AG08395 (cell line): ENCODE results near the gene STIM1.

ENCODE experiments used
- DNase-seq: peaks from one replicate; pipeline ENCODE4 v3.0.0; 2012; ENCODE audit warnings: mixed read lengths, low spot score

Gene STIM1

DNA sequence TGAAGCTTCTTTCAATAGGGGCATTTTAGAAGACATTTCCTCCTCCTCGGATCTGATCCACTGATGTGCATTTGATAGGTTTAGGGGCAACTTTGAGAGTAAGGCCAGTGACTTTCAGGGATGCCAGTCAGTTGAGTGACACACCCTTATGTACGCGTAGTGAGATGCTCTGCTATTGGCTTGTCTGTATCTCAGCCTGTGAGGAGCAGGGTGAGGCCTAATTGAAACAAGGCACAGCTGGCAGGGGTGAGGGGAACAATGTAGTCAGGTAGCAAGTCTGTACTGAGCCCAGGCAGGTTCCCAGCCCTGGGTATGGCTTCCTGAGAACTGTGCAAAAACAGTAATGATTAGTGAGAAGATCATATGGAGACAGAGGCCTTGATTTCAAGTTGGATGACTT is 61.5 kb downstream of the STIM1 start:
- no peak for DNase-seq

DNA sequence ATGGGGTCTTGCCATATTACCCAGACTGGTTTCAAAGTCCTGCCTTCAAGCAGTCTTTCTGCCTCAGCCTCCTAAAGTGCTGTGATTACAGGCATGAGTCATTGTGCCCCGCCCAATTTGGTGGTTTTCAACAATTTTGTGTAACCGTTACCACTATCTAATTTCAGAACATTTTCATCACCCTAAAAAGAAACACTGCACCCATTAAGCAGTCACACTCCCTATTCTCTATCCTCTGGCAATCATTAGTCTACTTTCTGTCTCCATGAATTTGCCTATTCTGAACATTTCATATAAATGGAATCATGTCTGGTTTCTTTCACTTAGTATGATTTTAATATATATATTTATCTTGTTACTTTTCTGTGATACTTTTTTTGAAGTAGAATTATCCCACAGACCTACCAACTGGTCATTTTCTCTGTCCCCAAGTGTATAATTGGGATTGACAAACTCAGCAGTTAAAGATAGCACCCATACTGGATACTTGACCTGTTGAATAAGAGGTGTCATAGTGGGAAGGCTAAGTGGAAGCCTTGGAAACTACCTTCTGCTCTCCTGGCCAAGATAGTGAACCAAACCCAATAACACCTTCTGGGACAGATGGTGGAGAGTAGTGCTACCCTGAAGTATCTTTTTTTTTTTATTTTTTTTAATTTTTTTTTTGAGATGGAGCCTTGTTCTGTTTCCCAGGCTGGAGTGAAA is 64.8 kb downstream of the STIM1 start:
- DNase-seq, result peak; percentile 38

DNA sequence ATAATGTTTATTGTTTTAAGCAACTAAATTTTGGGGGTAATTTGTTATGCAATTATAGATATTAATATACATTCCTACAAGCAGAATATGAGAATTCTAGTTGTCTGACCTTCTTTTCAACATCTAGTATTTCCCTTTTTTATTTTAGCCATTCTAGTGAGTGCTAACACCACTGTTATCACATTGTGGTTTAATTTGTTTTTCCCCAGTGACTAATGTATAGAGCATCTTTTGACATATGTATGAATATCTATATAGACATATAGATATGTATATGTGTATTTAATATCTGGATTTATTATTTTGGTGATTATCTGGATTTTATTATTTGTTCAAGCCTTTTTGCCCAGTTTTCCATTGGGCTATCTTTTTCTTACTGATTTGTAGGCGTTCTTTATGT is 66.6 kb downstream of the STIM1 start:
- no peak for DNase-seq

DNA sequence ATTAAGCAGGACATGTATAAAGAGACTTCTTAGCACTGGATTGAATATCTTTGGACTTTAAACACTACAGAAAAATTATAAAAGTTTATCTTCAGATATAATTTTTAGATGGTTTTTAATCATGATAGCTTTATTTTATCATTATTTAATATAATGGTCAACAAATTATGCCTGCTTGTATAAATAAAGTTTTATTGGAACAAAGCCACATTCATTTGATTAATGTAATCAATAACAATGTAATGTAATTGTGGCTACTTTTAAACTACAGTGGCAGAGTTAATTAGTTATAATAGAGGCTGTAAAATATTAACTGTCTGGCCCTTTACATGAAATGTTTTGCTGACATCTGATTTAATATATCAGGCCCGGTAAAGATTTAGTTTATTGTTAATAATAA is 70.0 kb downstream of the STIM1 start:
- no peak for DNase-seq

DNA sequence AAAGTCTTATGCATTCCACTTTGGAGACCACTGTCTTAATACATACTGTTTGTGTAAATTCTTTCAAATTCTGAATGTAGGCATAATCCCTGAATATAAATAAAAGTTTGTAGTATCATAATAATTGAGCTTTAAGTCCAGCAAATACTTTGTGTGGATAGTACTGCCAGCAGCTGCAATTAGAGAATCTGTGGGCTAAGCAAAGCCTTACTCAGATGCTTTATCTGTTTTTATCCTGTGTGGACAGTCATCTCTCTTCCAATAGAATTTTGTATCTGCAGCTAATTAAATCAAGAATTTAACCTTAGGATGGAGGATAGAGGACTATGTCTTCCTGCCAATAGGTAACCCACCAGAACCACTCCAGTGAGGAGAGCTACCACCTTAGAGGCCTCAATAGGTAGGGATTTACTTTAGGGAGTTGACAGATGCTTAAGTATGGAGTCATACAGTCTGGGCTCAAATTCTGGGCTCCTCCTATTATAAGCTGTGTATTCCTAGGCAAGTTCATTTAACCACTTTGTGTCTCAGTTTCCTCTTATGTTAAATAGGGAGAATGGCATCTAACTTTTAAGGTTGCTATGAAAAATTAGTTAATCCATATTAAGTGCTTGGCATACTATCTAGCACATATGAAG is 71.1 kb downstream of the STIM1 start:
- no peak for DNase-seq

DNA sequence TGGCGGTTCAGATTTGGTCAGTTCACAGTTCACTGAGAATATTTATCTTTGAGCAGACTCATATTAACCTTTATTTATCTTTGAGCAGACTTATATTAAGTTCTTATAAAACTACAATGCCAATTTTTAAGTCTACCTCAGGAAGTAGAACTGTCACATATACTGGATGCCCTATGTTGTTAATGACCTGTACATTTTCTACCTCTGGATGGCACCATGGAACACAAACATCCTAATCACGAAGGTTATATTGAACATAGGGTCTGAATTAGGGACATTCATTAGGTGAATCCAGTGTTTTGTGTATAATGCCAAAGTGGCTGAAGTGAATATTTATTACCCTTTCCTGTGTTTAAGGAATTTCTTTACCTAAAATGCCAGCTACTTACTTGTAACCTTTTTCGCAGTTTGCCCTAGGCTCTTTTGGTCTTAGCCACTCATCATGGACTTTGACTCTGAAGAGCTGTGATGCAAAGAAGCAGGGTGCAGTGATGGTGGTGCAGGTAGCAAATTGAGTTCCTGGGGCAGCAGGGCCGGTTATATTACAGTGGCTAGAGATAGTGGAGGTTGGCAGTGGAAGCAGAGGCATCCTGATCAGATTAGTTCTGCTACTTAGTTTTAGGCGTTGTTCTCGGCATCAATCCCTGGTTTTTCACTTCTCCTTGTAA is 71.8 kb downstream of the STIM1 start:
- no peak for DNase-seq

DNA sequence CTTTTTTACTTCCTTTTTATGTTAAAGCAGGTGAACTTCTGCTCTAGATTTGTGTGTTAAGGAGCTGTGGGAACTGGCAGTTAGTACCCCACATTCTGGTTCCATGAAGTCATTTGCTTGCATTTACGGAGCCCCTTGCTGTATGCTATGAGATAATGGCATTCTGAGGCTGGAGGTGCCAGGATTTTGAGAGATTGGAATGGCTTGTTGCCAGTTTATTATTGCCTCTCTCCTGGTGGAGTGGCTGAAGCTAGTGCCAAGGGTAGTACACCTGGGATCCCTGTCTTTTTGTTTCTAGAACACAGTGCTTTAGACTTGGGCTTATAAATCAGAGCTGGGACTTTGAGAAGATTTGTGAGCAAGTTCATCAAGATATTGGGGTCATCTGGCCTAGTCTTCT is 73.8 kb downstream of the STIM1 start:
- no peak for DNase-seq

DNA sequence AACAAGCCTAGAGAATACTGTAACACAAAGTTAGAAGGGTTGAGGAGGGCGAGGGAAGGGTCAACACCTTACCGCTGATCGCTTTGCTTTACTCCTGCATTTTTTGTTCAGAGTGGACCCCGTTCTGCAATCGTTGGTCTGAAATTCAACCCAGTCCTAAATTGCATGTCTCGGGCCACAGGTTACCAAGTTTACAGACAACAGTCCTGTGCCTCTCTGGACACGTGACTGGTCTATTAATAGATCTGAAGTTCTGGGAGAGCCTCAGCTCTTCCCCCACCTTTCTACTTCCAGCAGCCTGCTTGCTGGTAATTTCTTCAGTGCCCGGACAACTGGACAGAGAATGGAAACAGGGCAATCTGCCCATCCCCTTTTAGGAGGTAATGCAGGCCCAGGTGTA is 74.2 kb downstream of the STIM1 start:
- no peak for DNase-seq

DNA sequence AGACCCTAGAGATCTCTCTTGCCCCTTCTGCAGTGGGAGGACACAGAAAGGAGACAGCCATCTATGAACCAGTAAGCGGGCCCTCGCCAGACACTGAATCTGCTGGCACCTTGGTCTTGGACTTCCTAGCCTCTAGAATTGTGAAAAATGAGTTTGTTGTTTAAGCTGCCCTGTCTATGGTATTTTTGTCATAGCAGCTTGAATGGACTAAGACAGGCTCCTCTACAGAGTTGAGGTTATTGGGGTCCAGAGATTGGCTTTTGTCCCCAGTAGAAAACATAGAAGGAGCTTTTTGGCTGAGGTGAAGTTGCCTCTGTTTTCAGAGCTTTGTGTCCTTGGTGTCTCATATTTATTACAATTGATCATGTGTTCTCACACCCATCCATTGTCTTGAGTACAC is 77.2 kb downstream of the STIM1 start:
- no peak for DNase-seq

DNA sequence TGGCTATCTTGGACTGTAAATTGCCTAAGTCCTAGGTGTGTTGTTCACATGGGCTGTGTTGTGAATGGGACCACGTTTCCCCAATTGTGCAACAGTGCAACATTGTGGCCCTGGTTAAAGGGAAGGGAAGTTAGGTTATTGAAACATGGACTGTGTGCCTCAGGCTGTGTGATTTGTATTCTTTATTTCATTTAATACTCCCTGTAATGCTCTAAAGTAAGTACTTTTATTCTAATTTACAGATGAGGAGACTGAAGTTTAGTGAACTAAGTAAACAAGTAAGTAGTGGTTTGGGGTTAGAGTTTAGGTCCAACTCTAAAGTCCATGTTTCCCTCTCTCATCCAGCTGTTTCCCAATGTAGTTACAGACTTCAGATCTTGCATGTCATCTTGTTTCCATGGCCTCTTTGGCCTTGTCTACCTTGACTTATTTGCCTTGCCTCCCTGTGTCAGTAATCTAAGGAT is 77.7 kb downstream of the STIM1 start:
- DNase-seq, result no peak

DNA sequence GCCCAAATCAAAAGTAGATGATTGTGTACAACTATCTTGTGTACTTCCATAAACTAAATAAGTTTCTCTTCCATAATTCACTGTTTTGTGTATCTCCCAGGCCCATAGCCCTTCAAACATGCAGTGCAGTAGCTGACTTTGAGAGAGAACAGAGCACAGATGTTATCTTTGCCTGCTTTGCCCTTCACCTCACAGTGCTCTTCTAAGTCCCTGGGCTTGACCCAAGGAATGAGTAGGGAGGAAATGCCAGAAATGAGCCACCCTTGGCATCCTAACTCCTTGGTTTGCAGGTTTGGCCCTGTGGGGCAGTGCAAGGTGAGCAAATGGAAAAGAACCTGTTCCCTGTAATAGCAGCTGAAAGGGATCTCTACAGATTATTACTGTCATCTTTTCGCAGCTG is 79.2 kb downstream of the STIM1 start:
- no peak for DNase-seq

DNA sequence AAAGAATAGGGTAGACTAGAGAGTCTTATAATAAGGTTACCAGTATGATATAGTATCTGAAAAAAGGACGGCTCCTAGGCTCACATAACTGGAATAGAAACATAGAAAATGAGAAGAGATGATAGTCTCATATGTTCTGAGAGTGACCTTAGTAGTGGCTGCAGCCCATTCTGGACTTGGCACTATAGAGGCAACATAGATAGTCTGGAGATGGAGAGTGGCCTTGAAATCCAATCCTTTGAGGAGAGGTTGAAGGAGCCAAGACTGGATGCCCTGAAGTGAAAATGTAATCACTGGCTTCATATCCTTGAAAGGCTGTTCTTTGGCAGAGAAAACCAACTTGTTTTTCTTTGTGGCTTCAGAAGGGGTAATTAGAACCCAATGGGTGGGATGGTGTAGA is 81.1 kb downstream of the STIM1 start:
- DNase-seq, result no peak

DNA sequence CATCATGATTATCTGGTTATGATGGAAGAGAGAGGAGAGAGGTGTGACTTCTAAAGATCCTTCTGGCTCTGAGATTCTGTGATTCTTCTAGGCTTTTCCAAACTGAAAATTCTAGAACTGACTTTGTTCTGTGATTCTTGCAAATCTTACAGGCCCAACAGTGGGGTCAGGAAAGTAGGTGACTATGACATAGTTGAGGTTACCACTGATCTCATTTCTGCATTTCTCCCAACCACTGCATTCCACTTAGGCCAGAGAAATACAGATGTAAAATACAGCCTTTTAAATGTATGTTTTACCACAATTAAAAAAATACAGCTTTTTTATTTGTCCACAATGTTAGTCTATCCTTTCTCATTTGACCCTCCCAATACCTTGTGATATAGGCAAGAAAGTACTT is 83.7 kb downstream of the STIM1 start:
- peak; percentile 70 for DNase-seq

DNA sequence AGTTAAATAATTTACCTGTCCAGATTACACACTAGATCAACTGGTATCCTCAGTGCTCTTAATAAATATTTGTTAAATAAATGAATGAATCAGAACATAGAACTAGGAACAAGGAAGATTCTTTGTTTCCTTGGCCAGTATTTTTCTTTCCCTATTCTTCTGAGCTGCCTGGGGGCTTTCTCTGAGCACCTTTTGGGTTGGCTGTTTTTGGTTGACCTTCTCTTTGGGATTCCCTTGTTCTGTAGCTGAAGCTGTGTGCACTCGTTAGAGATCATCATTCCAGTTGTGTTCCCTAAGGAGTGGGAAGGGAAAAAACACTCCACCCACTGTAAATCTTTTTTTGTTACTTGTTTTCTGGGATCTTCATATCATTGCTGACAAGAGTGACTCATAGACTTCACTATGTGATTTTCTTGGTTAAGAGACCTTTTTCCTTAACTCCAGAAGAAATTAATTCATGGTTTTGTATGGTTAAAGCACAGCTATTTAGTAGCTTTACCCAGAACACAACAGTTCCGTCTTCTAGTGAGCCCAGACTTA is 84.3 kb downstream of the STIM1 start:
- peak; percentile 58 for DNase-seq

DNA sequence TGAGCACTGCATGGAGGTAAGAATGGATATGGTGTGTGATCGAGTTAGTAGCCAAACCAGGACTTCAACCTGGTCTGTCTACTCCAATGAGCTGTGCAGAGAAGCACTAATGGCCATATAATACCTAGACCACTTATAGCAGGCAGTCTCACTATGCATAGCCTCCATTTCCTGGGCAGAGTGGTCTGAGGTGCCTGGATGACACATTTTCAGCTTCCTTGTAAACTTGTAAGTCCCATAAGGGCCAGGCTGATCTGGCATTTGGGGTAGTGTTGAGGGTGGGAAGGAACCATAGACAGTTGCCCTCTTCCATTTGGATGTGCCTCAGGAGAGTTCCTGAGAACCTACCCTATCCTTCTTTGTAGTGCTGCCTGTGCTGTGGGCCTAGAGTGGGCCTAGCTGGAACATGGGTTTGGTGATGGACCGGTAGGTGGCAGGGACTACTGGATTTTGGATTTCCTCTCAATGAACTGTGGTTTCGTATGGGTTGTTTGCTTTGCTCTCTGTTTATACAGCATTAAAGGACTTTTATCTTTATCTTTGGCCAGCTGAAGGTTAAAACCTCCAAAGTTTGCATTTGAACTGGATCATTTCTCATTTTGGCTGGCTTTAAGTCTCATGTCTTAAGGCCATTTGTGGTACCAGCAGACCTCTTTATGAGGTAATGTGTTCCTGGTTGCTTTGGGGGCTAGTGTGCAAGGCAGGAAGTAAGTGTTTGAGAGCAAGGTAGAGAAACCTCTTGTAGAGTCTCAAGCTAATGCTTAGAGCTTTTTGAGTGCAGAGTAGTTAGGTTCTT is 86.9 kb downstream of the STIM1 start:
- DNase-seq, result no peak

DNA sequence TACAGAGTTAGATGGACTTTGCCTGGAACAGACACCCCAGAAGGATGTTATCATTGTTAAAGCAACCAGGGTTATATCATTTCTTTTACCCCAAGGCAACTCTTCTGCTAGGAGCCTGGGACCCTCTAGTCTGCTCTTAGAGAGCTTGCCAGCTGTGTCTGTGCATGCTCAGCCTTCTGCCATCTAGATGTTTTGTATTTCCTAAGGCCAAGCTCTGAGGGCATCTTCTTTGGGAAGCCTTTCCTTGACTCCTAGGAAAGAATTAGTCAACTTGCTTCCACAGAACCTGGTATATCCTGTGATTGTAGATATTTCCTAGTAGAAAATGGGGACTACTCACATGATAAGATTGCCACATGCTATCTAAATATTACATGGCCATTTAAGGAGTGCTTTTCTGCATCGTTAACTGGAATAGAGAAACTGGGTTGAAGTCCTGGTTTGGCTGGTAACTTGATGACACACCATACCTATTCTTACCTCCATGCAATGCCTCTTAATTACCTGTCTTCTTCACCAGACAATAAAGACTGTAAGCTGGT is 87.6 kb downstream of the STIM1 start:
- DNase-seq, result no peak

DNA sequence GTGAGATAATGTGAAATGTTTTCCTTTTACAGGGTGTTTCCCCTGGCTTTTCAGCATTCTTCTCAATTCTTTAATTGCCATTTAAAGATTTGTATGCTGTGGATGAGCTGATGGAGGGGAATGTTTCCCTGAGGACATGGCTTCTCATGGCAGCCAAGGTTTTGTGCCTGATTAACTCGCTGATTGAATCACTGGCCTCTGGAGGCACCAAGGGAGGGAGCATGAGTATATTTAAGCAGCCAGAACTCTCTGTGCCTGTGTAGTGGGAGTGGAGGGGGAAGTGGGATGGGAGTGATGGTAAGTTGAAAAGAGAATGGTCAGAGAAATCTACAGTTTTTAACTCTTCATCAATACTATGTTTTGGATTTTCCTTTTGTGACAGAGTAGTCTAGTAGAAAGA is 88.7 kb downstream of the STIM1 start:
- DNase-seq, result peak; percentile 42

DNA sequence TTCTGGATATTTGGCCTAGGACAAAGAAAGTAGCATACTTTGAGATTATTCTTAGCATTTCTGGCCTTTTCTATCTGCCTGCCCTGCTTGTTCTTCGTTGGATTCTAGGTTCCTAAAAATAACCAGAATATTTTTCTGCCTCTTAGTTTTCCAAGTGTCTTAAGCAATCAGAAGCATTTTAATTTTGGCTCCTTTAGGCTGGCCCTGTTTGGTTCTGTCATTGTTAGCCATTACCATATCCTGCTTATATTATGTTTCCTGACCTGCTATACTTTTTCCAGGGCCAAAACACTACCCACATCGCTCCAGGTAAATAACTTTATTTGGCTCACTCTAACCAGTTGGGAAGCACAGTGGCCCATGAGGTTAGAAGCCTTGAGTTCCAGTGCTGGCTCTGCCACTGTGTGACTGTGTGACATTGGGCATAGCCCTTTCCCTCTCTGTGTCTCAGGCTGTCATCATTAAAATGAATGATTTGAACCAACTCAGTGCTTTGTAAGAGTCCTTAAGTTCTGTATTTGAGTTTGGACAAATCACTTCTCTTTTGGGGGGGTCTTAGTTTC is 91.1 kb downstream of the STIM1 start:
- DNase-seq, result no peak

DNA sequence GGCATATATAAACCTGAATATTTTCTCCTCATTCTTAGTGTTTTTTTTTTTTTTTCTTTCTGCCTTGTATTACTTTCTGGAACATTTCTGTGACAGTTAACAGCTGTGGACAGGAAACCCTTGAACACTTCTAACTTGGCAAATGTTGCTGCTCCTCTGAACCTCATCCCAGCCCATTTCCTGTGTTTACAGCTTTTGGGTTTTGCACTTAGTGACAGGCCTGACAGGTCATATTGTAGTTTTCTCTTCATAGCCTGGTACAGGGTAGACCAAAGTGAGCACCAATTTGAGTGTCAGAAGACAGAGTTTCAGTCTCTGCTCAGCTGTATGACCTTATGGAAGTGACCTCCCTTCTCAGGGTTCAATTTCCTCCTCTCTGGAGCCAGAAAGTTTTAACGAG is 91.6 kb downstream of the STIM1 start:
- peak; percentile 62 for DNase-seq

DNA sequence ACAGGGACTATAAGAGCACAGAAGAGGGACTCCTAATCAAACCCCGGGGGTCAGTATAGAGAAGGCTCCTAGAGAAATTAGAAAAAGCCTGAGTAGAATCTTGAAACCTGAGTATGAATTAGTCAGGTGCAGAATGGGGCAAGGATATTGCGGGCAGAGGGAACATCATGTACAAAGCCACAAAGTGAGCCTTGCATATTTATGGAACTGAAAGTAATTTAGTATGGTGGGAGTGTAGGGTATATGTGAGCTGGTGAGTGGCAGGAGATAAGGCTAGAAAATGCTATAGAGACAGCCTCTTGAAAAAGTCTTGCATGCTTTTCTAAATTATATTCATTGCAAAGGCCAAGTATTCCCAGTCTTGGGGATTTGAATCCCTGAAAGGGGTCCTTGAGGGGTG is 93.7 kb downstream of the STIM1 start:
- no peak for DNase-seq

DNA sequence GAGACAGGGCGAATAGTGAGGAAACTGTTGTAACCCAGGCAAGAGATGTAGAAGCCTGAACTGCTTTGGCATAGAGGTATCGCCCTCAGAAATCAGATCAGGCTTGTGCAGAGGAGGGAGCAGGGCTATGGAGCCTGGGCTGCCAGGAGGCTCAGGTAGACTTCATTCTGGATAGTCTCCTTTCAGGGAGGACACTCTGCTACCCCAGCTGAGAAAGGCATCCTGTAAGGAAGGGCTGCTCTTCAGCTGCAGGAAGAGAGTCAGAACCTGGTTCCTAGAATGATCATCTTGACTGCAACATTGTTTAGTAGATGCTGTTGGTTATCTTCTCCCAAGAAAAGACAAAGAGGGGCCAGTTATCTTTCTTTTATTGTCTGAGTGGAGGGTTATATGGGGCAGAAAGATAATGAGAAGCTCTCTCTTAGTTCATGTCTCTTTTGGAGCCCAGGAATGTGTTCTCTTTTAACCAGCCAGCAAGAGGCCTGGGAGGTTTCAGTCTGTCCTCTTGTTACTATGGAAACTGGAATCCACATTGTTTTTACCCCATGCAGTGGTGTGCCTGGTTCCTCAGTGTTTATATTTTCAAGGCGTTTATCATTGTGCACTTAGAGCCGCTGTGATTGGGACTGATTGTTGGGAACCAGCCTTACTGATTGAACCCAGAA is 95.7 kb downstream of the STIM1 start:
- peak; percentile 57 for DNase-seq
